ENCODE results near the gene SSR1. TPM values are rescaled to one million over a fixed set of nuclear protein-coding genes. Genes with fewer than 3 reads are reported as not detected.
"Not testable (repeated sequence)": the region's sequence is repeated elsewhere in the genome, so short reads cannot be mapped to it uniquely, and the experiment has no call there.

The SSR1 gene
- total RNA-seq, 3 donors from 2014 or later: 52.2 to 53.6 (median 53.4) TPM

DNA sequence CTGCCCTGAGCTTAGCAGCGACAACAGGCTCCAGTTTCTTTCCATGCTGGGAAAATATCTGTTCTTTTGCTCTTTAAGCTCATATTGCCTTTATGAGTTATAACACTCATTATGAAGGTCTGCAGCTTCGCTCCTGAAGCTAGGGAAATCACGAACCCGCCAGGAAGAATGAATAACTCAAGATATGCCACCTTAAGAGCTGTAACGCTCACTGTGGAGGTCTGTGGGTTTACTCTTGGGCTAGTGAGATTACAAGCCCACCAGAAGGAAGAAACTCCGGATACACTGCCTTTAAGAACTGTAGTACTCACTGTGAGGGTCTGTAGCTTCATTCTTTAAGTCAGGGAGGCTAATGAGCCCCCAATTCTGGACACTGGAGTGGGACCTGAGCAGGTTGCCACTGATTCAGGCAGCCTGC lies 3.0 kb upstream of the SSR1 start:
- intact Hi-C loops (cut with DNase I; ENCODE audit: low total_unique reads): no loop called here
- no peak overlapping the region for H3K4me3 ChIP-seq
- no peaks in the 10 kb centered on the region for H3K36me3 ChIP-seq
- no peaks in the 10 kb centered on the region for H3K9me3 ChIP-seq
- TF ChIP-seq, protein P1, sequence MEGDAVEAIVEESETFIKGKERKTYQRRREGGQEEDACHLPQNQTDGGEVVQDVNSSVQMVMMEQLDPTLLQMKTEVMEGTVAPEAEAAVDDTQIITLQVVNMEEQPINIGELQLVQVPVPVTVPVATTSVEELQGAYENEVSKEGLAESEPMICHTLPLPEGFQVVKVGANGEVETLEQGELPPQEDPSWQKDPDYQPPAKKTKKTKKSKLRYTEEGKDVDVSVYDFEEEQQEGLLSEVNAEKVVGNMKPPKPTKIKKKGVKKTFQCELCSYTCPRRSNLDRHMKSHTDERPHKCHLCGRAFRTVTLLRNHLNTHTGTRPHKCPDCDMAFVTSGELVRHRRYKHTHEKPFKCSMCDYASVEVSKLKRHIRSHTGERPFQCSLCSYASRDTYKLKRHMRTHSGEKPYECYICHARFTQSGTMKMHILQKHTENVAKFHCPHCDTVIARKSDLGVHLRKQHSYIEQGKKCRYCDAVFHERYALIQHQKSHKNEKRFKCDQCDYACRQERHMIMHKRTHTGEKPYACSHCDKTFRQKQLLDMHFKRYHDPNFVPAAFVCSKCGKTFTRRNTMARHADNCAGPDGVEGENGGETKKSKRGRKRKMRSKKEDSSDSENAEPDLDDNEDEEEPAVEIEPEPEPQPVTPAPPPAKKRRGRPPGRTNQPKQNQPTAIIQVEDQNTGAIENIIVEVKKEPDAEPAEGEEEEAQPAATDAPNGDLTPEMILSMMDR (IDR thresholded peaks at IDR 0.05): no peak
- TF ChIP-seq POLR2A (IDR thresholded peaks at IDR 0.05): no peak
- no peak for TF ChIP-seq POLR2AphosphoS5 (IDR thresholded peaks at IDR 0.05)
- H3K27me3 ChIP-seq: no peaks in the 10 kb centered on the region
- peaks cover 0 to 5% of the 10 kb centered on the region in 2 donors for H3K4me1 ChIP-seq
- no peak for DNase-seq (ENCODE audit: low spot score in 2 of 2)
- H3K27ac ChIP-seq: no peak overlapping the region

DNA sequence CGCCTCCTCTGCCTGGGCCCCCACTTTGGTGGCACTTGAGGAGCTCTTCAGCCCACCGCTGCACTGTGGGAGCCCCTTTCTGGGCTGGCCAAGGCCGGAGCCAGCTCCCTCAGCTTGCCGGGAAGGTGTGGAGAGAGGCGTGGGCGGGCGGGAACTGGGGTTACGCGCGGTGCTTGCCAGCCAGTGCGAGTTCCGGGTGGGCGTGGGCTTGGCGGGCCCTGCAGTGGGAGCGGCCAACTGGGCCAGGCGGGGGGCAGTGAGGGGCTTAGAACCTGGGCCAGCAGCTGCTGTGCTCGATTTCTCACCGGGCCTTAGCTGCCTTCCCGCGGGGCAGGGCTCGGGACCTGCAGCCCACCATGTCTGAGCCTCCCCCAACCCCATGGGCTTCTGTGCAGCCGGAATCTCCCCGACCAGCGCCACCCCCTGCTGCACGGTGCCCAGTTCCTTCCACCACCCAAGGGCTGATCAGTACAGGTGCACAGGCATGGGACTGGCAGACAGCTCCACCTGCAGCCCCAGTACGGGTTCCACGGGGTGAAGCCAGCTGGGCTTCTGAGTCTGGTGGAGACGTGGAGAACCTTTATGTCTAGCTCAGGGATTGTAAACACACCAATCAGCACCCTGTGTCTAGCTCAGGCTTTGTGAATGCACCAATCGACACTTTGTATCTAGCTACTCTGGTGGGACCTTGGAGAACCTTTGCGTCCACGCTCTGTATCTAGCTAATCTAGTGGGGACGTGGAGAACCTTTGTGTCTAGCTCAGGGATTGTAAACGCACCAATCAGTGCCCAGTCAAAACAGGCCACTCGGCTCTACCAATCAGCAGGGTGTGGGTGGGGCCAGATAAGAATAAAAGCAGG lies 2.3 kb upstream of the SSR1 start:
- H3K9me3 ChIP-seq; DNase-seq (ENCODE audit: low spot score in 2 of 2); H3K4me3 ChIP-seq; H3K27ac ChIP-seq; H3K4me1 ChIP-seq; intact Hi-C loops (cut with DNase I; ENCODE audit: low total_unique reads); H3K27me3 ChIP-seq; H3K36me3 ChIP-seq: not testable (repeated sequence)

DNA sequence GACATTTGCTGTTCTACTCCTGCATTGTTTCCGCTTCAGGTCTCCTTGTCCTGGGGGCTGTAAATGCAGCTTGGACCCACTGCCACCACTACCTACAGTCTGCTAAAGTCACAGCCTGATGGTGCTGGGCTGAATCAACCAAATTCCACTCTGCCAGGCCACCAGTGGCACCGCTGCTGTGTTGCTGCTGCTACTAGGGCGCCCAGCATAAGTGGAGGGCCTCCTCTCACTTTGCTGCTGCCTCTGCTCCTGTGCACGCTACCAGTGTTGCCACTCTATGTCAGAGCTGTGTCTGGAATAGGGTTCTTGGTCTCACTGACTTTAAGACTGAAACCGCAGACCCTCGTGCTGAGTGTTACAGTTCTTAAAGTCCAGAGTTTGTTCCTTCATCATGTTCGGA lies 1.4 kb upstream of the SSR1 start:
- Histone ChIP-seq H3K36me3 (no peaks in the 10 kb centered on the region), H3K27me3 (no peaks in the 10 kb centered on the region), H3K27ac (no peak overlapping the region), H3K9me3 (no peaks in the 10 kb centered on the region), H3K4me3 (no peak overlapping the region), H3K4me1 (peaks cover 0 to 5% of the 10 kb centered on the region in 2 donors)
- DNase-seq (ENCODE audit: low spot score in 2 of 2): no peak
- intact Hi-C loops (cut with DNase I; ENCODE audit: low total_unique reads): no loop called here
- TF ChIP-seq POLR2A (IDR thresholded peaks at IDR 0.05): no peak
- TF ChIP-seq, protein P1 (IDR thresholded peaks at IDR 0.05): no peak
- no peak for TF ChIP-seq POLR2AphosphoS5 (IDR thresholded peaks at IDR 0.05)

DNA sequence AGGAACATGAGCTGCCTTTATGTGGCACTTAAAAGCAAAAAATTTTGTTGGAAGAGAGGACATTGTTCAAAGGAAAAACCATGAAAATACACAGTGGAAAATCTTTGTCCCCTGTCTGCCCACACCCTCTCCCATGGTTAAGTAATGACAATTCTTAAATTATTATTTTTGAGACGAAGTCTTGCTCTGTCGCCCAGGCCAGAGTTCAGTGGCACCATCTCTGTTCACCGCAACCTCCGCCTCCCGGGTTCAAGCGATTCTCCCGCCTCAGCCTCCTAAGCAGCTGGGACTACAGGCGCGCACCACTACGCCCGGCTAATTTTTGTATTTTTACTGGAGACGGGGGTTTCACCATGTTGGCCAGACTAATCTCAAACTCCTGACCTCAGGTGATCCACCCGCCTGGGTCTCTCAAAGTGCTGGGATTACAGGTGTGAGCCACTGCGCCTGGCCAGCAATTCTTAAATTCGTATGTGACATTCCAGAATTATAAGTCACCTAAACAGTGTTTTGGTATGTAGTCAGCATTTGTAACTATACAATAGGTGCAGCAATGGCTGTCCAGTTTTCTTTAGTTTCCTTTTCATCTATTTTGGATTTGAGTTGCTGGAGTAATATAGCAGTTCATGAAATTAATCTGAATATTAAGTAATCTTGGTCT lies 636 bp upstream of the SSR1 start:
- Histone ChIP-seq H3K9me3 (no peaks in the 10 kb centered on the region), H3K36me3 (no peaks in the 10 kb centered on the region), H3K4me3 (peak overlapping the region; percentile 86 to 100 (median 92)), H3K4me1 (peaks cover 0 to 5% of the 10 kb centered on the region in 2 donors), H3K27me3 (no peaks in the 10 kb centered on the region), H3K27ac (peak overlapping the region; percentile 93 to 97)
- TF ChIP-seq POLR2AphosphoS5 (IDR thresholded peaks at IDR 0.05) (no peak), POLR2A (IDR thresholded peaks at IDR 0.05) (no peak)
- TF ChIP-seq, protein P1 (IDR thresholded peaks at IDR 0.05): no peak
- intact Hi-C loops (cut with DNase I; ENCODE audit: low total_unique reads): no loop called here
- no peak for DNase-seq (ENCODE audit: low spot score in 2 of 2)

DNA sequence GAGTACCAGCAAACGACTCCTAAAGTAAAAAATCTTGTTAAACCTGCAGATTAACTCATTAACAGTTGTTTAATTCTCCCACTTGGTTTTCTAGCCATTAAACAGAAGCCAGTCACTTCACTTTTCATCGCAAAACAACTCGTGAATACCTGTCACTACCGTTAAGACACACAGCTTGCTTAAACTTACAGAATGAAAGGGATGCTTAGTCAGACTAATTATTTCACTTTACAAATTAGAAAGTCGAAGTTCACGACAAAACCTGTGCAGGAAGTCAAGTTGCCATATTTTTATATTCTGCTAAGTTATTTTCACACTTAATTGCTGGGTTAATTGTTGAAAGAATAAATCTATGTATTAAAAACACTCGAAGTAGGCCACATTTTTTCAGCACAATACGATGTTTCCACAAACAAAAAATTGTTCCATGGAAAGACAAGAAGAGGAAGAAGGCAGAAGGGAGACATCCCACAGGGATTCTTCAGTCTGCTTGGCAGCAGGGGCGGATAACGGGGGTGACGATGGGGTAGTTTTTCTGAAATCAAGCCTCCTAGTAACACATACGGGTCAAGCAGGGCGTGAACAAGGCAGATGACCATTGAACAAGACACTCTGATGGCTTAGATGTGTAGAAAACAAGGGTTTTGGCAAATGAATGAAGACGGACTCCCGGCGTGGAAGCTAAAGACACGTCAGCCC lies 933 bp downstream of the SSR1 start:
- TF ChIP-seq POLR2AphosphoS5 (IDR thresholded peaks at IDR 0.05) (no peak), POLR2A (IDR thresholded peaks at IDR 0.05) (no peak)
- TF ChIP-seq, protein P1 (IDR thresholded peaks at IDR 0.05): no peak
- H3K36me3 ChIP-seq: no peaks in the 10 kb centered on the region
- H3K4me3 ChIP-seq: peak overlapping the region; percentile 86 to 100 (median 92)
- no peak for DNase-seq (ENCODE audit: low spot score in 2 of 2)
- H3K4me1 ChIP-seq: peaks cover 0 to 5% of the 10 kb centered on the region in 2 donors
- H3K9me3 ChIP-seq: no peaks in the 10 kb centered on the region
- intact Hi-C loops (cut with DNase I; ENCODE audit: low total_unique reads): no loop called here
- H3K27ac ChIP-seq: peak overlapping the region; percentile 93 to 97
- no peaks in the 10 kb centered on the region for H3K27me3 ChIP-seq

Measured in breast epithelium (tissue), 4 donors.